Liver (tissue), 3 donors: ENCODE results near the gene CCDC112.

Source experiments
- GABPA ChIP-seq, 2 donors: IDR thresholded peaks in 1 of 2; conservative IDR thresholded peaks in 1 of 2; 2 replicates each; pipeline ENCODE4 v1.6.1; 2016; ENCODE audit warnings: antibody characterized with exemption in 2 of 2, mild to moderate bottlenecking in 1 of 2, moderate library complexity in 1 of 2
- HNF4G ChIP-seq: IDR thresholded peaks from 2 replicates; pipeline ENCODE4 v1.6.1; 2016; ENCODE audit warnings: antibody characterized with exemption
- JUND ChIP-seq, 2 donors: IDR thresholded peaks; 2 replicates each; pipeline ENCODE4 v1.6.1; 2016; ENCODE audit warnings: antibody characterized with exemption in 2 of 2
- RAD21 ChIP-seq, 2 donors: IDR thresholded peaks; 2 replicates each; pipeline ENCODE4 v1.6.1; 2016; ENCODE audit warnings: antibody characterized with exemption in 2 of 2, mild to moderate bottlenecking in 2 of 2
- RXRA ChIP-seq, 2 donors: IDR thresholded peaks; 2 replicates each; pipeline ENCODE4 v1.6.1; 2017 to 2018; ENCODE audit warnings: antibody characterized with exemption in 2 of 2, mild to moderate bottlenecking in 1 of 2
- TAF1 ChIP-seq: conservative IDR thresholded peaks from 2 replicates; pipeline ENCODE4 v1.6.1; 2016; ENCODE audit warnings: antibody characterized with exemption, mild to moderate bottlenecking
- YY1 ChIP-seq: IDR thresholded peaks from 2 replicates; pipeline ENCODE4 v1.6.1; 2016; ENCODE audit warnings: antibody characterized with exemption, mild to moderate bottlenecking
- TF ChIP-seq, protein P1 (sequence below): fragments of 150-350 bp; IDR thresholded peaks from 2 replicates; pipeline ENCODE4 v1.5.1; 2017; ENCODE audit warnings: improper control_type of control experiment, low read depth, low read length; ENCODE audit not compliant: missing input control
- TF ChIP-seq, protein P2 (sequence below): IDR thresholded peaks from 2 replicates; pipeline ENCODE4 v1.6.1; 2016; ENCODE audit warnings: antibody characterized with exemption
- TF ChIP-seq, protein P3 (sequence below): IDR thresholded peaks from 2 replicates; pipeline ENCODE4 v1.6.1; 2016; ENCODE audit warnings: antibody characterized with exemption
- TF ChIP-seq, protein P4 (sequence below): IDR thresholded peaks from 2 replicates; pipeline ENCODE4 v1.6.1; 2016; ENCODE audit warnings: antibody characterized with exemption, mild to moderate bottlenecking
- donor health status: healthy.
- donor health status: healthy.

DNA sequence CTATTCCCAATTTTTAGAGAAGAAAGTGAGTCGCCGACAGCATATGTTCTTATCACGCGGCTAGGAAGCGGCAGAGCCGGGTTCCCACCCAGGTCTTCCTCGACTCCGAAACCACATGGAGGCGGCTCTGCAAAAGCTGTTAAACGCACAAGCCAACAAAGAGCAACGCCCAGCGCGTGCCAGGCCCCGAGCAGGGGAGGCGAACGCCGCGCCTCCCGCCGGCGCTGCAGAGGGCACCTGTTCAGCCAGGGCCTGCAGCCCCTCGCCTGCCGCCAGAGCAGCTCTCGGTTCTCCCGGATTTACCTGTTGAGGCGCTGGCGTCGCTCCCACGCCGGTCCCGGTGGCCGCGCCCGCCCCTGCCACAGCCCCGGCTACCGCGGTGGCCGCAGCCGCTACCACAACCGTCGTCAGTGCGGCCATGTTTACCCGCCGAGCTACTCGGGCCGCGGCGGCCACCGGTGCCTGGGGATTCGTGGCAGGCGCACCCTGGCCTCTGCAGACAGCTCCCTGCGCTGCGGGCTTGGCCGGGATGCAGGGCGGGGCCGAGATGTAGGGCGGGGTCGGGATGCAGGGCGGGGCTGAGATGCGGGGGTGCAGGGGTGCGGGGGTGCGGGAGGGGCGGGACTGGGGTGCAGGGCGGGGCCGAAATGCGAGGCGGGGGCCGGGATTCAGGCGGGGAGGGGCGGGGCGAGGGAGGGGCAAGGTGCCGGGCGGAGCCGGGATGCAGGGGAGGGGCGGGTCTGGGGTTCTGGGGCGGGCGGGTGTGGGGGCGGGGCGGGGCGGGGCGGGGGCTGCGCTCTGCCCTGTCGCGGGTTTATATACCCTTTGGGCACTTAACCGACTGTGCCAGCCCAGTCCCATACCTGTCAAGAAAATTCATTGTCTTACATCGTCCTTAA is at the start of gene CCDC112:
- TF ChIP-seq, protein P1, sequence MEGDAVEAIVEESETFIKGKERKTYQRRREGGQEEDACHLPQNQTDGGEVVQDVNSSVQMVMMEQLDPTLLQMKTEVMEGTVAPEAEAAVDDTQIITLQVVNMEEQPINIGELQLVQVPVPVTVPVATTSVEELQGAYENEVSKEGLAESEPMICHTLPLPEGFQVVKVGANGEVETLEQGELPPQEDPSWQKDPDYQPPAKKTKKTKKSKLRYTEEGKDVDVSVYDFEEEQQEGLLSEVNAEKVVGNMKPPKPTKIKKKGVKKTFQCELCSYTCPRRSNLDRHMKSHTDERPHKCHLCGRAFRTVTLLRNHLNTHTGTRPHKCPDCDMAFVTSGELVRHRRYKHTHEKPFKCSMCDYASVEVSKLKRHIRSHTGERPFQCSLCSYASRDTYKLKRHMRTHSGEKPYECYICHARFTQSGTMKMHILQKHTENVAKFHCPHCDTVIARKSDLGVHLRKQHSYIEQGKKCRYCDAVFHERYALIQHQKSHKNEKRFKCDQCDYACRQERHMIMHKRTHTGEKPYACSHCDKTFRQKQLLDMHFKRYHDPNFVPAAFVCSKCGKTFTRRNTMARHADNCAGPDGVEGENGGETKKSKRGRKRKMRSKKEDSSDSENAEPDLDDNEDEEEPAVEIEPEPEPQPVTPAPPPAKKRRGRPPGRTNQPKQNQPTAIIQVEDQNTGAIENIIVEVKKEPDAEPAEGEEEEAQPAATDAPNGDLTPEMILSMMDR = no peak
- TF ChIP-seq YY1 (peak; percentile 27), JUND (IDR thresholded peaks at IDR 0.05) (no peak), RAD21 (IDR thresholded peaks at IDR 0.05) (no peak), TAF1 (no peak), HNF4G (no peak), RXRA (IDR thresholded peaks at IDR 0.05) (no peak), GABPA (IDR thresholded peaks at IDR 0.05 in 1 of 2, conservative IDR thresholded peaks at IDR 0.05 in 1 of 2) (no peak)
- TF ChIP-seq, protein P2, sequence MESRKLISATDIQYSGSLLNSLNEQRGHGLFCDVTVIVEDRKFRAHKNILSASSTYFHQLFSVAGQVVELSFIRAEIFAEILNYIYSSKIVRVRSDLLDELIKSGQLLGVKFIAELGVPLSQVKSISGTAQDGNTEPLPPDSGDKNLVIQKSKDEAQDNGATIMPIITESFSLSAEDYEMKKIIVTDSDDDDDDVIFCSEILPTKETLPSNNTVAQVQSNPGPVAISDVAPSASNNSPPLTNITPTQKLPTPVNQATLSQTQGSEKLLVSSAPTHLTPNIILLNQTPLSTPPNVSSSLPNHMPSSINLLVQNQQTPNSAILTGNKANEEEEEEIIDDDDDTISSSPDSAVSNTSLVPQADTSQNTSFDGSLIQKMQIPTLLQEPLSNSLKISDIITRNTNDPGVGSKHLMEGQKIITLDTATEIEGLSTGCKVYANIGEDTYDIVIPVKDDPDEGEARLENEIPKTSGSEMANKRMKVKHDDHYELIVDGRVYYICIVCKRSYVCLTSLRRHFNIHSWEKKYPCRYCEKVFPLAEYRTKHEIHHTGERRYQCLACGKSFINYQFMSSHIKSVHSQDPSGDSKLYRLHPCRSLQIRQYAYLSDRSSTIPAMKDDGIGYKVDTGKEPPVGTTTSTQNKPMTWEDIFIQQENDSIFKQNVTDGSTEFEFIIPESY = no peak
- TF ChIP-seq, protein P3, sequence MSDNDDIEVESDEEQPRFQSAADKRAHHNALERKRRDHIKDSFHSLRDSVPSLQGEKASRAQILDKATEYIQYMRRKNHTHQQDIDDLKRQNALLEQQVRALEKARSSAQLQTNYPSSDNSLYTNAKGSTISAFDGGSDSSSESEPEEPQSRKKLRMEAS = no peak
- TF ChIP-seq, protein P4, sequence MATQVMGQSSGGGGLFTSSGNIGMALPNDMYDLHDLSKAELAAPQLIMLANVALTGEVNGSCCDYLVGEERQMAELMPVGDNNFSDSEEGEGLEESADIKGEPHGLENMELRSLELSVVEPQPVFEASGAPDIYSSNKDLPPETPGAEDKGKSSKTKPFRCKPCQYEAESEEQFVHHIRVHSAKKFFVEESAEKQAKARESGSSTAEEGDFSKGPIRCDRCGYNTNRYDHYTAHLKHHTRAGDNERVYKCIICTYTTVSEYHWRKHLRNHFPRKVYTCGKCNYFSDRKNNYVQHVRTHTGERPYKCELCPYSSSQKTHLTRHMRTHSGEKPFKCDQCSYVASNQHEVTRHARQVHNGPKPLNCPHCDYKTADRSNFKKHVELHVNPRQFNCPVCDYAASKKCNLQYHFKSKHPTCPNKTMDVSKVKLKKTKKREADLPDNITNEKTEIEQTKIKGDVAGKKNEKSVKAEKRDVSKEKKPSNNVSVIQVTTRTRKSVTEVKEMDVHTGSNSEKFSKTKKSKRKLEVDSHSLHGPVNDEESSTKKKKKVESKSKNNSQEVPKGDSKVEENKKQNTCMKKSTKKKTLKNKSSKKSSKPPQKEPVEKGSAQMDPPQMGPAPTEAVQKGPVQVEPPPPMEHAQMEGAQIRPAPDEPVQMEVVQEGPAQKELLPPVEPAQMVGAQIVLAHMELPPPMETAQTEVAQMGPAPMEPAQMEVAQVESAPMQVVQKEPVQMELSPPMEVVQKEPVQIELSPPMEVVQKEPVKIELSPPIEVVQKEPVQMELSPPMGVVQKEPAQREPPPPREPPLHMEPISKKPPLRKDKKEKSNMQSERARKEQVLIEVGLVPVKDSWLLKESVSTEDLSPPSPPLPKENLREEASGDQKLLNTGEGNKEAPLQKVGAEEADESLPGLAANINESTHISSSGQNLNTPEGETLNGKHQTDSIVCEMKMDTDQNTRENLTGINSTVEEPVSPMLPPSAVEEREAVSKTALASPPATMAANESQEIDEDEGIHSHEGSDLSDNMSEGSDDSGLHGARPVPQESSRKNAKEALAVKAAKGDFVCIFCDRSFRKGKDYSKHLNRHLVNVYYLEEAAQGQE = no peak
